Suppressor macrophage (primary cell): ENCODE data around the gene USP5.
"Not testable (repeated sequence)": the region's sequence is repeated elsewhere in the genome, so short reads cannot be mapped to it uniquely, and the experiment has no call there.

ENCODE experiments used
- DNase-seq, 4 experiments: peaks; one replicate each; pipeline ENCODE4 v3.0.0-alpha.2; 2020 to 2022

Gene USP5

DNA sequence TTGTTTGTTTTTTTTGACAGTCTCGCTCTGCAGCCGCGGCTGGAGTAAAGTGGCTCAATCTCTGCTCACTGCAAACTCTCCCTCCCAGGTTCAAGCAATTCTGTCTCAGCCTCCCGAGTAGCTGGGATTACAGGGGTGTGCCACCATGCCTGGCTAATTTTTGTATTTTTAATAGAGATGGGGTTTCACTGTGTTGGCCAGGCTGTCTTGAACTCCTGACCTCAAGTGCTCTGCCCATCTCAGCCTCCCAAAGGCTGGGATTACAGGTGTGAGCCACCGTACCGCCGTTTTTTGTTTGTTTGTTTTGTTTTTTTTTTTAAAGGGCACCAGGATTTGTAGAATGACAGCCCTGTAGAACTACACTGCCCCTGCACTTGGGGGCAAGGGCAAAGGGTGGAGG, 36.8 kb downstream of the USP5 start:
- DNase-seq = not testable (repeated sequence)

DNA sequence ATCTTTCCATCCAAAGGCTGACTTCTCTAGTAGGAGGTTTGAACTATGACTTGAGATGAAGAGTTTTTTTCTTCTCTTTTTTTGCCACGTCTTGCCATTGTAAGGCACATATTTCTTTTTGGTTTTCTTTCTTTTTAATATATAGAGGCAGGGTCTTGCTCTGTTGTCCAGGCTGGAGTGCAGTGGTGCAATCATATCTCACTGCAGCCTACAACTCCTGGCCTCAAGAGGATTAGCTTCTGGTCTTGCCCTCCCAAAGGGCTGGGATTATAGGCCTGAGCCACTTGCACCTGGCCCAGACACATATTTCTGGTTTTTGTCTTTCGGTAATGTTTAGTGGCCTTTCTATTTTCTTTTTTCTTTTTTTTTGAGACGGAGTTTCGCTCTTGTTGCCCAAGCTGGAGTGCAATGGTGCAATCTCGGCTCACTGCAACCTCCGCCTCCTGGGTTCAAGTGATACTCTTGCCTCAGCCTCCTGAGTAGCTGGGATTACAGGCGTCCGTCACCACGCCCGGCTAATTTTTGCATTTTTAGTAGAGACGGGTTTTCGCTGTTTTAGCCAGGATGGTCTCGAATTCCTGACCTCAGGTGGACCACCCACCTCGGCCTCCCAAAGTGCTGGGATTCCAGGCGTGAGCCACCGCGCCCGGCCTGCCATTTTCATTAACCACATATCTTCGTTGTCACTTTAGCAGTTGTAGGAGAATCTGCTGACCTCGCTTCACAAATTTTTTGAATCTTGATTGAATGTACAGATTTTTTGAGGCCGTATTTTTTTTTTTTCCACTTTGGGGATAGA, 38.0 kb downstream of the USP5 start:
- DNase-seq = not testable (repeated sequence)

DNA sequence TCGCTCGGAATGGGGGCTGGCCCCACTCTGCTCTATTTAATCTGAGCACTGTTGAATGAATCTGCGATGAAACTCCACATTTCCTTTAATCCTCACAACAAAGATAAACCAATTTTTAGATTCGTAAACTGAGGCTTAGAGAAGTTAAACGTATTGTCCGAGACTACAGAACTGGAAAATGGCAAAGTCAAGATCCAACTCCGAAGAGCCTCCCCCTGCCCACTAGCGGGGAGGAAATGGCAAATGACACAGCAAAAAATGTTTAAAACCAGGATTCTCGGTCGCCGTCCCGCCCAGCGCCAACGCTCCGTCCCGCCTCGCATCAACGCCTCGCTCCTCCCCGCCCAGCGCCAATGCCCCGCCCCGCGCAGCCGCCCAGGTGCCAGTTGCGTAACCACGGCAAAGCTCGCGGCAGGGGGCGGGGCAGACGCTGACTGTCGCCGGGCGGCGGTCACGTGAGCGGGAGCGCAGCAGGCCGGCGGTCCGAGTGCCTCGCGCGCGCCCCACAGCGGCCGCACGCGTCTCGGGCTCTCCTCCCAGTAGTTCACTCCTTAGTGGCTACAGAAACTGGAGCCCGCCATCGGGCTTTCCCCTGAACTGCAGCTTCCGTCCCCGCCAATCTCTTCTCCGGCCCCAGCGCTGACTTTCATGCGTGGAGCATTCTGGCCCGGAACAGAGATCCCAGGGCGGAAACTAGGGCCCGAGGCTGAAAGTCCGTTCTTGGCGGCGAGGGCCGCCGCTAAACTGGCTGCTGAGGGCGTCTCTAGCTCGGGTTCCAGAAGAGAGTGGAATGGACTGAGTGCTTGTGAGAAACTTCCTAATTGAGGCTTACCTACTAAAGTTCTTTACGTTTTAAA, 39.1 kb downstream of the USP5 start:
- DNase-seq = peak; percentile 99 to 100 (median 100)

DNA sequence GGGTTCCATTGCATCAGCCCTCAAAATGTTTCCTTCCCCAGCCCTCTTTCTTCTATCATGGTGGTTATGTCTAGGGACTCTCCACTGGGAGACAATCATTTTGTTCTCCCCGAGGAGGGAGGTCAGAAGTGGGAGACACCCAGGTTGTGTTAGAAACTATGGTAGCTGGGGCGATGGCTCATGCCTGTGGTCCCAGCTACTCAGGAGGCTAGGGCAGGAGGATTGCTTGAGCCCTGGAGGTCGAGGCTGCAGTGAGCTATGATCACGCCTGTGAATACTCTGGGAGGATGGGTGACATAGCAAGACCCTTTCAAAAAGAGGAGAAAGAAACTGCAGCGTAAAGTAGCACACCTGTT, 39.7 kb downstream of the USP5 start:
- DNase-seq = peak in 1 of 4 experiments; percentile 12

DNA sequence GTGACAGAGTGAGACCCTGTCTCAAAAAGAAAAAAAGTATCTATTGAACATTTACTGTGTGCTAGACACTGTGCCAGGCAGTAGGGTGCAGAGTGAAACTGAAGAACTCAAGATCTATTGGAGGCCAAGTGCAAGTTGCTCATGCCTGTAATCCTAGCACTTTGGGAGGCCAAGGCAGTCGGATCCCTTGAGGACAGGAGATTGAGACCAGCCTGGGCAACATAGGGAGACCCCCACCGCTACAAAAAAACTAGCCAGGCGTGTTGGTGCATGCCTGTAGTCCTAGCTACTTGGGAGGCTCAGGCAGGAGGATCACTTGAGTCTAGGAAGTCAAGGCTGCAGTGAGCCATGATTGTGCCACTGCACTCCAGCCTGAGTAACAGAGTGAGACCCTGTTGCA, 40.7 kb downstream of the USP5 start:
- DNase-seq = not testable (repeated sequence)

DNA sequence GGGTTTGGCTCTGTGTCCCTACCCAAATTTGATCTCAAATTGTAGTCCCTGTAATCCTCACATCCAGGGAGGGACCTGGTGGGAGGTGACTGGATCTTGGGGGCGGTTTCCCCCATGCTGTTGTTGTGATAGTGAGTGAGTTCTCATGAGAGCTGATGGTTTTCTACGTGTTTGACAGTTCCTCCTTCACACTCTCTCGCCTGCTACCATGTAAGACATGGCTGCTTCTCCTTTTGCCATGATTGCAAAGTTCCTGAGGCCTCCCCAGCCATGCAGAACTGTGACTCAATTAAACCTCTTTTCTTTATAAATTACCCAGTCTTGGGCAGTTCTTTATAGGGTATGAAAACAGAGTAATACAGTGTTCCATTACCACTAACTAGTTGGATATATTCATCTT, 42.4 kb downstream of the USP5 start:
- peak; percentile 34 to 70 (median 60) for DNase-seq

DNA sequence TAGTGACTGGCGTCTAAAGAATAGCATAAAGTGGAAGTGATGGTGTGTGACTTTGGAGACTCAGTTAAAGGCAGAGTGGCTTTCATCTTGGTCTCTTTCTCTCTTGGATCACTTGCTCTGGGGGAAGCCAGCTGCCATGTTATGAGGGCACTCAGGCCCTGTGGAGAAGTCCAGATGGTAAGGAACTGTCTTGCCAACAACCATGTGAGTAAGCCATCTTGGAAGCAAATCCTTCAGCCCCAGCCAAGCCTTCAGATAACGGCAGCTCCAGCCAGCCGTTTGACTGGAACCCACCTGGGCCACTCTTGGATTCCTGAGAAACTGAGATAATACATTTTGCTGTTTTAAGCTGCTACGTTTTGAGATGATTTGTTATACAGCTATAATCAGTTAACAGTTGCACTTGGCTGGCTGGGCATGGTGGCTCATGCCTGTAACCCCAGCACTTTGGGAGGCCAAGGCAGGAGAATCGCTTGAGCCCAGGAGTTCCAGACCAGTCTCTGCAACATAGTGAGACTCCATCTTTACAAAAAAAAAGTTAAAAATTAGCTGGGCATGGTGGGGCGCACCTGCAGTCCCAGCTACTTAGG, 45.0 kb downstream of the USP5 start:
- DNase-seq = no peak

DNA sequence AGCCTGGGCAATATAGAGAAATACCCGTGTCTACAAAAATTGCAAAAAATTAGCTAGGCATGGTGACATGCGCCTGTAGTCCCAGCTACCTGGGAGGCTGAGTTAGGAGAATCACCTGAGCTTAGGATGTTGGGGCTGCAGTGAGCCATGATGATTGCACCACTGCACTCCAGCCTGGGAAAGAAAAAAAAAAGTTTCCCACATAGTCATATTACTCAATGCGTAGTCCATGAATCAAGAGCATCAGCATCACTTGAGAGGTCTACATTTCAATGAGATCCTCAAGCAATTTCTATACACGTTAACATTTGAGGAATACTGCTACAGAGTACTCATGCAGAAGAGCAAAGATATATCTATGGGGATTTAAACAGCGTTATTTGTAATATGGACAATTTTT, 47.5 kb downstream of the USP5 start:
- peak in 1 of 4 experiments; percentile 36 for DNase-seq

DNA sequence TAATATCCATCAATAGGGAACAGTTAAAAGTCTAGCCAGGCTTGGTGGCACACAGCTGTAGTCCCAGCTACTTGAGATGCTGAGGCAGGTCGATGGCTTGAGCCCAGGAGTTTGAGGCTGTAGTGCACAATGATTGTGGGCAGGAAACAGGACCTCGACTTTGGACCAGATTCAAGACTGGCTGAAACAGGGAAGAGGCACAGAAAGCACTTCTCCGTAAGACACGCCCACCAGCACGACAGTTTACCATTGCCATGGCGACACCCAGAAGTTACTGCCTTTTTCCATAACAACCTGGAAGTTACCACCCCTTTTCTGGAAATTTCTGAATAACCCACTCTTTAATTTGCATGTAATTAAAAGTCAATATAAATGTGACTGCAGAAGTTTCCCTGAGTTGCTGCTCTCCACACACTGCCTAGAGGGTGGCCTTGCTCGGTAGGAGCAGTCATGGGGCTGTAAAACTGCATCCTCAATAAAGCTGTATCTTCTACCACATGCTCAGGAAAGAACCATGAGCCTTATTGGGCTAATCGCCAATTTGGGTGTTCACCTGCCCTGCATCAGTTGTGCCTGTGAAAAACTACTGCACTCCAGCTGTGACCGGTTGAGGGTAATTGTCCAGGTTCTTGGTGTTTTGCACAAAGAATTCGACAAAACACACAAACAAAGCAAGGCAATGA, 48.0 kb downstream of the USP5 start:
- peak; percentile 81 to 88 (median 88) for DNase-seq

DNA sequence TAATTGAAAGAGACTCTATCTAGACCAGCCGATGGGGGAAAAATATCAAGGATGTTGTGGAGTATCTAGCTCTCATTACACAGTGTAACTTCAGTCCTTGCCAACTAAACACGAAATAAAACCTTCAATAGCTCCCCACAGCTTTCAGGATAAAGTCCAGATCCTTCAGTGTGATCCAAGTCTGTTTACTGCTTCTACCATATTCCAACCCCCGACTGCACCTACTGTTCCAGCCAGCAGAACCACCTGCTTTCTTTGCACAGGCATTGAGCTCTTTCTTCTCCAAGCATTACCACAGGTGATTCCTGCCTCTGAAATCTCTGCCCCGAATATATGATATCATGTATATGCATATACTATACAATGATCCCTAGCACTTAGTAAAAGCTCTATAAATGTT, 50.5 kb downstream of the USP5 start:
- DNase-seq = no peak

DNA sequence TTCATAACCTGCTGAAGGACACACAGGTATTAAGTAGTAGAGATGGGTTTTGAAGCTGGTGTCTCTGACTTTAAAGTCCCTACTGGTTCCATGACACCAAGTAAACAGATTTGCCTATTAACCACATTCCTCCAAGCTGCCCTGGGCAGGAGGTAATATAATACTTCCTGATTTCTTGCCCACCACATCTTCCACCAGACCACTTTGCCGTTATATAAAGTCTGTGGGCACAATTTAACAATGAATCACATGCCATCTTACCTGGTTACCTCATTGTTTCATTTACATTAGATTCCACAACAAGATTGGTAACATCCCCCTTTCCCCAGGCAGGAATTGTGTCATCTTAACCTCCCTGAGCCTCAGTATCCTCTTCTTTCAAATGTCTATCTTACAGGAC, 51.8 kb downstream of the USP5 start:
- DNase-seq = no peak

DNA sequence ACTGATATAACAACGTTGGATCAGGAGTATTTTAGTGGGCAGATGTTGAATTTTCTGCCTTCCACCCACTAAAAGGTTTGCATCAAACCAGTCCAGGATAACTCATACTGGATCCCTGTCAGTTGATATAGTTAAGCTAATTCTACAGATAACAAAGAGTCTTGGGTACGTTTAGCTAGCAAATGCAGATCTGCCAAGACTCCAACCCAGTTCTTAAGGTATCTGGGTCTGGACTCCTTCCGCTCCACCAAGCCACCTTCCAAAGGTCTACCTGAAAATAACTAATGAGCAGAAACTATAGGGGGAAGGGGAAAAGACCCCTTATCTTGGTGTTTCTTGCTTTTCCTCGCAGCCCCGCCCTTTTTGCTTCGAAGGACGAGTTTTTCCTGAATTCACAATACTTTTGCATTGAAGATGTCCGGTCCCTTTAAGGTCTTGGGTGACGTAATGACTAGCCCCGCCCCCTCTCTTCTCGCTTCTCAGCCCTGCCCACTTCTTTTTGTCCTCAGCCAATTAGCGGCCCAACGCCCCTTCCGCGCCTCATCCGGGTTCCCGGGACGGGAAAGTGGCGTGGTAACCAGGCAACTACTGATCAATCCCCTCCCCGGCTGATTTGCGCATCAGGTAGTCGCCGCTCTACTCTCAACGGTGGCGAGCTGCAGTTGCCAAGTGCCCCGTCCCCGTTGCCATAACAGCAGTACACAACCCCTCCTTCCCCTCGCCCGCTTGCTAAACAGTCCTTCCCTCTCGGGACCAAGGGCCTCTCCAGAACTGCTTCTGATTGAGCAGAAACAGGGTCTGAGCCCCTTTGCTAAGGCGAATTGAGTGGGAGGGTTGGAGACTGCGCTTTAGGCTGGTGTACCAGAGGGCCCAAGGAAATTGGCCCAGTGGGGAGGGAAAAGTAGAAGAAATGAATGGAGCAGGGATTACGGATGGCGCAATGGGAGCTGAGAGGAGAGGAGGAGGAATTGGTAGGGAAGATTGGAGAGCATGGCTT, 52.6 kb downstream of the USP5 start, which contains the start of gene LRRC23:
Gene LRRC23 (plus strand): TSS at position 543 of the 997 bp plus-strand sequence. CDS start 812 bp downstream, outside the sequence.
- peak; percentile 95 to 98 (median 96) for DNase-seq

DNA sequence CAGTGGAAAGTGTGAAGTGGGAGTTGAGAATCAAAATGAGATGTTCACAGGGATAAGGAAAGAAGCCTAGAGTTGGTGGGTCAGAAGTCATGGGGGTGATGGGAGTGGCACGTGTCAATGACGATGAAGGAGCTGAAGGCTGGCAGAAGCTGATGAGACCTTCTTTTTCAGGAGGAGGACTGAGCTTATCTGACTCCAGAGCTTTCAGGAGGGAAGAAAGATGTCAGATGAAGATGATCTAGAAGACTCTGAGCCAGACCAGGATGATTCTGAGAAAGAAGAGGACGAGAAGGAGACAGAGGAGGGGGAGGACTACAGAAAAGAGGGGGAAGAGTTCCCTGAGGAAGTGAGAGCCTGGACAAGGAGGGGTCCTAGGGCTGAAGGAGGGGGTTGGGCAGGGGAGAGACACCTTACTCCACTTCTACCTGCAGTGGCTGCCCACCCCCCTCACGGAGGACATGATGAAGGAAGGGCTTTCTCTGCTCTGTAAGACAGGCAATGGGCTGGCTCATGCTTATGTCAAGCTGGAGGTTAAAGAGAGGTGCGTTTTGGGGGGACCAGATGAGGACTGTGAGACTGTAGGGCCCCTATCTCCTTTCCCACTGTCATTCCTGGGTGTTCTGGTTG, 53.6 kb downstream of the USP5 start:
- DNase-seq = no peak

DNA sequence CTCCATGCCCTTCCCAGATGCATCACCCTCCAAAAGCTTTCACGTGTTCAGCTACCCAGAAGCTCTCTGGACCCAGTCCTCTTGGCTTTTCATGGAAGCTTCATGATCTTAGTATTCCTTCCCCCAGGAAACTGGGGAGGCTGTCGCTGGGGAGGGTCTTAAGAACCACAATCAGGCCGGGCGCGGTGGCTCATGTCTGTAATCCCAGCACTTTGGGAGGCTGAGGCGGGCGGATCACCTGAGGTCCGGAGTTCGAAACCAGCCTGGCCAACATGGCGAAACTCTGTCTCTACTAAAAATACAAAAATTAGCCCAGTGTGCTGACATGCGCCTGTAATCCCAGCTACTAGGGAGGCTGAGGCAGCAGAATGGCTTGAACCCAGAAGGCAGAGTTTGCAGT, 56.2 kb downstream of the USP5 start:
- not testable (repeated sequence) for DNase-seq

DNA sequence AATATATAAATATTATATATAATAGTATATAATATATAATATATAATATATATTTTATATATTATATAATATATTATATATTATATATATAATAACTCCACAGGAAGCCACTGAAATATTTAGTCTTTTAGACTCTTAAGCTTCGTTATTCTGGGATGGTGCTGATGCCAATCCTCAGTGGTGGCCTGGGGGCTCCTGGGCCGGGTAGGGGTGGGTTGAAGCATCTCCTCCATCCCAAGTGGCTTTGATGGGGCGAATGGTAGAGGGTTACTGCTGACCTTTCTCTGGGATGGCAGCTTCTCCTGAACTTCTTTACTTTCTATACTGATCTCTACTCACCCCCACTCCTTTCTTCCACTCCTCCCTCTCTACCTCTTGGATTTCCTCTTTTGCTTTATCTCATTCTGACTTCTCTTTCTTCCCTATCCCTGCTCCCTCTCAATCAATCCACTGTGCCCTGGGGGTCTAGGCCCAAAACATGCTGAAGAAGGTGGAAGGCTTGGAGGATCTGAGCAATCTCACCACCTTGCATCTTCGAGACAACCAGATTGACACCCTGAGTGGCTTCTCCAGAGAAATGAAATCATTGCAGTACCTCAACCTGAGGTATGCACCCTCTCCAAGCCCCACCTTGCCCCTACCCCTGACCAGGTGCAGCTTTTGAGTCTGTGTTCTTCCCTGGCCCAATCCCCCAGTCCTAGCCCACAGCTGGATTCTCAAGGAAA, 57.6 kb downstream of the USP5 start:
- no peak for DNase-seq

DNA sequence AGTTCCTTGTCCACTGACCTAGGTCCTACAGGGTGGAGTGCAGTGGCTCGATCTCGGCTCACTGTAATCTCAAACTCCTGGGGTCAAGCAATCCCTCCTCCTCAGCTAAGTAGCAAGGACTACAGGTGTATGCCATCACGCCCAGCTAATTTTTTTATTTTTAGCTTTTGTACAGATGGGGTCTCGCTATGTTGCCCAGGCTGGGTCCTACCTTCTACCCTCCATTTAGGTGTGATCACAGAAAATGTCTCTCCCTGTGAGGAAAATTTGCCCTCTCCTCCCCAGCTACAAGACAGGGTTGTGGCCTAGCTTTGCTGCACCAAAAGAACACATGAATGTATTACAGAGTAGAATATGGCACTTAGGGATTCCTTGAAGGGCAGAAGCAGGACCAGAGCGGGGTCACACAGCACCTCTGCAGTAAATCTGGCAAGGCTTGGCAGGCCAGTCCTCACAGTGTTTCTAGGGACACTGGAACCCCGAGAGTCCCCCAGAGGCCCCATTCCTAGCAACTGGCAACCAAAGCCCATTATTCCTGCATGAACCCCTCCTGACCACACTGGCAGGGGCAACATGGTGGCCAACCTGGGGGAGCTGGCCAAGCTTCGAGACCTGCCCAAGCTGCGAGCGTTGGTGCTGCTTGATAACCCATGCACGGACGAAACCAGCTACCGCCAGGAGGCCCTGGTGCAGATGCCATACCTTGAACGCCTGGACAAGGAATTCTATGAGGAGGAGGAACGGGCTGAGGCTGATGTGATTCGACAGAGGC, 60.4 kb downstream of the USP5 start:
- DNase-seq = no peak

DNA sequence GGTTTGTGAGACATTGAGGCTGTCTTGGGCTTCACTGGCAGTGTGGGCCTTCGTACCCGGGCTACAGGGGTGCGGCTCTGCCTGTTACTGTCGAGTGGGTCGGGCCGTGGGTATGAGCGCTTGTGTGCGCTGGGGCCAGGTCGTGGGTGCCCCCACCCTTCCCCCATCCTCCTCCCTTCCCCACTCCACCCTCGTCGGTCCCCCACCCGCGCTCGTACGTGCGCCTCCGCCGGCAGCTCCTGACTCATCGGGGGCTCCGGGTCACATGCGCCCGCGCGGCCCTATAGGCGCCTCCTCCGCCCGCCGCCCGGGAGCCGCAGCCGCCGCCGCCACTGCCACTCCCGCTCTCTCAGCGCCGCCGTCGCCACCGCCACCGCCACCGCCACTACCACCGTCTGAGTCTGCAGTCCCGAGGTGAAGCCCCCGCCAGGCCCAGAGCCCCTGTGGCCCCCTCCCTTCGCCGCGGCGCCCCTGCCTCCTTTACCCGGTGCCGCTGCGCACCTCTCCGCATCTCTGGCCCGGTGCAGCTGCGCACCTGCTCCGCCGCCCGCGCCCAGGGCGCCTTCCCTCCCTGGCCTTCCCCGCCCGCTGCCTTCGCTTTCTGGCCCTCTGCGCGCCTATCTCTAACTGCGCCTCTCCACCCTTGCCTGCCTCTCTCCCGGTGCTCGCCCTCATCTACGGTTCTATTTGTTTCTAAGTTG, 62.4 kb downstream of the USP5 start, which contains the start of gene ENO2:
Gene ENO2 (plus strand): TSS at position 335 of the 701 bp plus-strand sequence. CDS start 1,253 bp downstream, outside the sequence.
- DNase-seq = peak; percentile 38 to 81 (median 65)
